Lung microvascular endothelial cell (primary cell): ENCODE results near the gene DSC2. TPM values are rescaled to one million over a fixed set of nuclear protein-coding genes. Genes with fewer than 3 reads are reported as not detected.
"Not testable (repeated sequence)": the region's sequence is repeated elsewhere in the genome, so short reads cannot be mapped to it uniquely, and the experiment has no call there.

Experiments
- DNase-seq, 2 donors: peaks; one replicate each; pipeline versions ENCODE4 v3.0.0 to v3.0.0-alpha.2; 2010; ENCODE audit warnings: low read depth in 2 of 2
- total RNA-seq: library from RNA; depleted of rRNA; stranded (reverse); fragments of >200 nt; gene quantifications from 2 replicates; pipeline ENCODE4 v1.2.1, GENCODE V29; 2014

DSC2 gene
- total RNA-seq, 1 donor from 2014 or later = under 0.01 TPM

- DNase-seq = no peak
Measured at GRCh38 chr18:31043709-31044108, 58.5 kb downstream of the DSC2 start.

- peak in 1 of 2 donors; percentile 7 for DNase-seq
Measured at GRCh38 chr18:31042406-31043181, 59.6 kb downstream of the DSC2 start, which contains the start of gene DSC3. TSS of gene DSC3 (minus strand) at chr18:31042742. CDS start at chr18:31042660, 82 bp downstream.

- DNase-seq = no peak
Measured at GRCh38 chr18:31042084-31042405, 60.2 kb downstream of the DSC2 start.

- no peak for DNase-seq
Measured at GRCh38 chr18:31041271-31042083, 60.7 kb downstream of the DSC2 start.

- DNase-seq = no peak
Measured at GRCh38 chr18:31040686-31041270, 61.4 kb downstream of the DSC2 start.

GRCh38 chr18:31039426-31039825 lies 62.8 kb downstream of the DSC2 start:
- DNase-seq = no peak

GRCh38 chr18:31037686-31038085 lies 64.5 kb downstream of the DSC2 start:
- DNase-seq = not testable (repeated sequence)

- DNase-seq = no peak
Measured at GRCh38 chr18:31034541-31034940, 67.7 kb downstream of the DSC2 start.

GRCh38 chr18:31030574-31031278 lies 71.5 kb downstream of the DSC2 start:
- DNase-seq = no peak

GRCh38 chr18:31015715-31016434 lies 86.3 kb downstream of the DSC2 start:
- no peak for DNase-seq

- DNase-seq = not testable (repeated sequence)
Measured at GRCh38 chr18:31011455-31011854, 90.8 kb downstream of the DSC2 start.

- no peak for DNase-seq
Measured at GRCh38 chr18:31010601-31011000, 91.6 kb downstream of the DSC2 start.

Other genes with a start within 250 kb of the DSC2 start
- under 0.01 and 0.22 TPM in 2 replicates for gene DSC3, start 59.7 kb downstream of the DSC2 start, total RNA-seq
- under 0.01 TPM in 1 of 2 replicates, not detected in the other for gene DSC1, start 60.4 kb upstream of the DSC2 start, total RNA-seq
- gene DSG1, start 215.7 kb upstream of the DSC2 start, total RNA-seq = not detected in 2 replicates